Measurements from ENCODE around the gene PDIK1L.

- TF ChIP-seq CTCF (IDR thresholded peaks at IDR 0.05; ENCODE audit: insufficient read depth, low read depth, low read length): no peak
- no peak for TF ChIP-seq EZH2 (IDR thresholded peaks at IDR 0.05; ENCODE audit: insufficient read depth, low read length)
Observed at GRCh38 chr1:26084091-26084561, 27.5 kb upstream of the PDIK1L start.
